ENCODE data around the gene SMPX. TPM values are rescaled to one million over a fixed set of nuclear protein-coding genes. Genes with fewer than 3 reads are reported as not detected.

Gene SMPX
- total and polyA plus RNA-seq, 2 of the 4 experiments (the other 2 are of a cell fraction), result not detected

DNA sequence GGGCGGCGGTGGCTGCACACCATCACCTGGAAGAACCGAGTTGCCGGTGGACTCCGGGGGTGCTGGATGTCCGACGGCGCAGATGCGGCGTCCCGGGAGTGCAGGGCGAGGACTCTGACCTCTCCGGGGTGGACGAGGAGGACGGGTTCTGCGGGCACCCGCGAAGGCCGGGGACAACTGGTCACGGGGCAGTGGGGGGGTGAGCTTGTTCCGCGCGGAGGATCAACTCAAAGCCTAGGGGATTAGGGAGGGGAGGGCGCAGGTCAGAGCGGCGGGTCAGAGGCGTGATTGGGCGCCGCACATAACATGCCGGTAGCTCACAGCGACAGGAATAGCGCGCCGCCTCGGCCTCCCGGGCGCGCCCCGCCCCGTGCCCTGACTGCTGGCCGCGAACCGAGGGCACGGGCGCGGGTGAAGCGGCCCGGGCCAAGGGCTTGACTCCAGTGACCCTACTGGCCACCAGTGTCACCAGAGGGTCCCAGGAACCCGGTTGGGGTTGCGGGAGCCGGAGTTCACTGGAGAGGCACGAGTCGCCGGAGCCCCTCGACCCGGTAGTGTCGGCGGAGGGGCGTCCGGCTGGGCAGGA, 99.7 kb downstream of the SMPX start, which contains the start of gene KLHL34:
Gene KLHL34, minus strand, starts transcription at position 179 of the 586 bp plus-strand sequence. CDS start 542 bp downstream, outside the sequence.
- POLR2A ChIA-PET (ENCODE audit: unreplicated experiment), result no interaction called here
- dilution Hi-C loops (cut with HindIII; ENCODE audit: low sequenced_read_pairs, unreplicated experiment) (no loop called here), intact Hi-C loops (cut with micrococcal nuclease) (no loop called here), in situ Hi-C loops (cut with MboI; ENCODE audit: low sequenced_read_pairs) (no loop called here)
- Histone ChIP-seq H3K23ac (ENCODE audit: low read depth, low read length) (no peak within 1 kb of the TSS), H2AK9ac (replicated peaks; ENCODE audit: low read depth, low read length, poor library complexity) (no peak within 1 kb of the TSS), H3K4ac (ENCODE audit: low read depth, low read length) (no peak within 1 kb of the TSS), H2BK120ac (ENCODE audit: low read depth, low read length) (no peak within 1 kb of the TSS), H3K9ac (ENCODE audit: low read depth, low read length) (no peak within 1 kb of the TSS), H2BK20ac (ENCODE audit: low read depth, low read length) (no peak within 1 kb of the TSS), H3K79me1 (ENCODE audit: low read depth in 1 of 2, low read length in 2 of 2) (no peaks in the 10 kb centered on the region), H3K9me3 (ENCODE audit: control insufficient read depth, insufficient read depth, low read length) (peaks cover 11% of the 10 kb centered on the region; the same call in 1 of the 2 replicates), H2AFZ (replicated peaks; ENCODE audit: low read length, poor library complexity) (peak within 1 kb of the TSS; percentile 43), H4K20me1 (ENCODE audit: insufficient read depth, low read length) (no peaks in the 10 kb centered on the region), H3K14ac (replicated peaks; ENCODE audit: low read depth, low read length) (no peak within 1 kb of the TSS), H3K27me3 (ENCODE audit: control insufficient read depth, insufficient read depth, low read length) (no peaks in the 10 kb centered on the region), H4K8ac (ENCODE audit: low read depth in 2 of 2, low read length in 2 of 2) (no peak within 1 kb of the TSS), H3K4me2 (ENCODE audit: low read depth, low read length) (no peak within 1 kb of the TSS), H3K56ac (ENCODE audit: extremely low read depth, insufficient read depth, low read length) (no peak within 1 kb of the TSS), H4K91ac (ENCODE audit: insufficient read depth, low read depth, low read length) (no peak within 1 kb of the TSS), H2BK5ac (ENCODE audit: low read depth, low read length, poor library complexity, severe bottlenecking) (no peak within 1 kb of the TSS), H3K36me3 (ENCODE audit: control insufficient read depth, insufficient read depth, low read length) (no peaks in the 10 kb centered on the region), H3K4me1 (ENCODE audit: control insufficient read depth, insufficient read depth, low read length) (no peaks in the 10 kb centered on the region), H3K18ac (ENCODE audit: low read depth, low read length) (no peak within 1 kb of the TSS), H3K9me1 (ENCODE audit: insufficient read depth, low read length) (no peaks in the 10 kb centered on the region), H2BK15ac (ENCODE audit: low read depth, low read length) (no peak within 1 kb of the TSS), H4K5ac (ENCODE audit: low read depth, low read length) (no peak within 1 kb of the TSS), H3K27ac (ENCODE audit: insufficient read depth, low read length) (no peak within 1 kb of the TSS), H2AK5ac (ENCODE audit: low read depth, low read length) (no peak within 1 kb of the TSS), H3K4me3 (ENCODE audit: insufficient read depth, low read depth, low read length) (no peak within 1 kb of the TSS)
- TF ChIP-seq FOS (IDR thresholded peaks at IDR 0.05; ENCODE audit: low read depth, low read length), result no peak
- TF ChIP-seq, protein P1, sequence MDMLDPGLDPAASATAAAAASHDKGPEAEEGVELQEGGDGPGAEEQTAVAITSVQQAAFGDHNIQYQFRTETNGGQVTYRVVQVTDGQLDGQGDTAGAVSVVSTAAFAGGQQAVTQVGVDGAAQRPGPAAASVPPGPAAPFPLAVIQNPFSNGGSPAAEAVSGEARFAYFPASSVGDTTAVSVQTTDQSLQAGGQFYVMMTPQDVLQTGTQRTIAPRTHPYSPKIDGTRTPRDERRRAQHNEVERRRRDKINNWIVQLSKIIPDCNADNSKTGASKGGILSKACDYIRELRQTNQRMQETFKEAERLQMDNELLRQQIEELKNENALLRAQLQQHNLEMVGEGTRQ (IDR thresholded peaks at IDR 0.05; ENCODE audit: low read depth, low read length), result no peak
- TF ChIP-seq BHLHE40 (IDR thresholded peaks at IDR 0.05; ENCODE audit: low read depth, low read length), result no peak
- no peak for TF ChIP-seq CTCF (conservative IDR thresholded peaks at IDR 0.05; ENCODE audit: low read depth, low read length)
- no peak for TF ChIP-seq CEBPB (IDR thresholded peaks at IDR 0.05; ENCODE audit: low read depth, low read length)
- TF ChIP-seq, protein P2, sequence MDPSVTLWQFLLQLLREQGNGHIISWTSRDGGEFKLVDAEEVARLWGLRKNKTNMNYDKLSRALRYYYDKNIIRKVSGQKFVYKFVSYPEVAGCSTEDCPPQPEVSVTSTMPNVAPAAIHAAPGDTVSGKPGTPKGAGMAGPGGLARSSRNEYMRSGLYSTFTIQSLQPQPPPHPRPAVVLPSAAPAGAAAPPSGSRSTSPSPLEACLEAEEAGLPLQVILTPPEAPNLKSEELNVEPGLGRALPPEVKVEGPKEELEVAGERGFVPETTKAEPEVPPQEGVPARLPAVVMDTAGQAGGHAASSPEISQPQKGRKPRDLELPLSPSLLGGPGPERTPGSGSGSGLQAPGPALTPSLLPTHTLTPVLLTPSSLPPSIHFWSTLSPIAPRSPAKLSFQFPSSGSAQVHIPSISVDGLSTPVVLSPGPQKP (IDR thresholded peaks at IDR 0.05; ENCODE audit: borderline replicate concordance, low read depth, low read length), result no peak
- no peak for TF ChIP-seq MXI1 (IDR thresholded peaks at IDR 0.05; ENCODE audit: borderline replicate concordance, low read depth, low read length)
- no peak for TF ChIP-seq RCOR1 (IDR thresholded peaks at IDR 0.05; ENCODE audit: insufficient replicate concordance, low read length)
- TF ChIP-seq SMC3 (IDR thresholded peaks at IDR 0.05; ENCODE audit: low read depth, low read length), result no peak
- TF ChIP-seq CHD1 (IDR thresholded peaks at IDR 0.05; ENCODE audit: low read depth, low read length), result no peak
- no peak for TF ChIP-seq POLR2A (IDR thresholded peaks at IDR 0.05; ENCODE audit: low read depth, low read length)
- no peak for TF ChIP-seq NFE2L2 (IDR thresholded peaks at IDR 0.05; ENCODE audit: low read depth, low read length)
- TF ChIP-seq MAFK (IDR thresholded peaks at IDR 0.05; ENCODE audit: low read depth, low read length), result no peak
- TF ChIP-seq RAD21 (IDR thresholded peaks at IDR 0.05; ENCODE audit: low read length), result no peak
- no peak for TF ChIP-seq RFX5 (IDR thresholded peaks at IDR 0.05; ENCODE audit: low read depth, low read length)
- TF ChIP-seq MAZ (IDR thresholded peaks at IDR 0.05; ENCODE audit: borderline replicate concordance, low read depth, low read length), result no peak
- CTCF ChIA-PET, result no interaction called here
- BruUV-seq (replicated peaks), result no TSS peak
- 55% methylated on average over 39 of the region's 60 CpGs; no CpG with 5 or more reads in 1 of the 2 experiments for WGBS, 2 experiments (ENCODE audit: extremely low coverage in 2 of 2, insufficient read length in 1 of 2)
- ATAC-seq (ENCODE audit: low read depth) (no peak), DNase-seq (no peak)
